CD14-positive monocyte (primary cell): Measurements from ENCODE around the gene TMEM192. TPM values are rescaled to one million over a fixed set of nuclear protein-coding genes. Genes with fewer than 3 reads are reported as not detected.

Experiments
- DNase-seq, 3 donors: peaks; one replicate each; pipeline ENCODE4 v3.0.0-alpha.2; 2011 to 2022
- H2AFZ ChIP-seq: 2 replicates; pipeline ENCODE4 v1.6.0; 2012; ENCODE audit warnings: mild to moderate bottlenecking, low read depth, low read length, inconsistent platforms; ENCODE audit not compliant: insufficient read depth, poor library complexity, severe bottlenecking
- H3K27ac ChIP-seq, 2 donors: 1 replicate in 1 of 2; 2 replicates in 1 of 2; pipeline ENCODE4 v1.5.1; 2012 to 2013; ENCODE audit warnings: low read length in 2 of 2, control low read depth in 1 of 2, inconsistent platforms in 1 of 2, low read depth in 1 of 2, mild to moderate bottlenecking in 1 of 2
- H3K27me3 ChIP-seq, 2 donors: one replicate each; pipeline versions ENCODE4 v1.6.0 to v1.6.1; 2011 to 2013; ENCODE audit warnings: low read length in 2 of 2; ENCODE audit not compliant: control insufficient read depth in 2 of 2, insufficient read depth in 2 of 2
- H3K36me3 ChIP-seq, 2 donors: replicated peaks in 1 of 2; 1 replicate in 1 of 2; 2 replicates in 1 of 2; pipeline versions ENCODE4 v1.5.1 to v1.6.1; 2012 to 2013; ENCODE audit warnings: low read length in 2 of 2, control low read depth in 1 of 2, inconsistent platforms in 1 of 2, mild to moderate bottlenecking in 1 of 2; ENCODE audit not compliant: insufficient read depth in 2 of 2, control insufficient read depth in 1 of 2
- H3K4me1 ChIP-seq, 2 donors: 1 replicate in 1 of 2; 2 replicates in 1 of 2; pipeline versions ENCODE4 v1.5.1 to v1.6.1; 2012 to 2013; ENCODE audit warnings: low read length in 2 of 2, control low read depth in 1 of 2, inconsistent platforms in 1 of 2, mild to moderate bottlenecking in 1 of 2, moderate library complexity in 1 of 2; ENCODE audit not compliant: insufficient read depth in 2 of 2, control insufficient read depth in 1 of 2
- H3K4me2 ChIP-seq: replicated peaks from 2 replicates; pipeline ENCODE3; 2012; ENCODE audit warnings: low read length, moderate library complexity, mild to moderate bottlenecking; ENCODE audit not compliant: poor library complexity, severe bottlenecking; ENCODE audit errors: extremely low read depth
- H3K4me3 ChIP-seq, 3 experiments: fragments of 200-600 bp in 1 of 3; sonication (generic) in 1 of 3; replicated peaks in 1 of 3; 1 replicate in 2 of 3; 2 replicates in 1 of 3; pipeline ENCODE4 v1.5.1; 2011 to 2013; ENCODE audit warnings: low read length in 3 of 3, mild to moderate bottlenecking in 3 of 3, control low read depth in 2 of 3, low read depth in 2 of 3, inconsistent platforms in 1 of 3, moderate library complexity in 1 of 3
- H3K79me2 ChIP-seq: 2 replicates; pipeline ENCODE4 v1.6.0; 2012; ENCODE audit warnings: mild to moderate bottlenecking, control low read depth, inconsistent platforms, low read length, moderate library complexity; ENCODE audit not compliant: insufficient read depth
- H3K9ac ChIP-seq: 2 replicates; pipeline ENCODE4 v1.6.0; 2017; ENCODE audit warnings: low read length, mild to moderate bottlenecking; ENCODE audit not compliant: insufficient read depth, poor library complexity, severe bottlenecking
- H3K9me3 ChIP-seq, 2 donors: replicated peaks in 1 of 2; 1 replicate in 1 of 2; 2 replicates in 1 of 2; pipeline versions ENCODE4 v1.5.1 to v1.6.1; 2012 to 2013; ENCODE audit warnings: low read length in 2 of 2, control low read depth in 1 of 2; ENCODE audit not compliant: control insufficient read depth in 1 of 2, insufficient read depth in 1 of 2
- H4K20me1 ChIP-seq: 2 replicates; pipeline ENCODE4 v1.6.0; 2012; ENCODE audit warnings: mild to moderate bottlenecking, low read length, control low read depth, moderate library complexity; ENCODE audit not compliant: insufficient read depth
- H3K27ac Mint-ChIP-seq, 7 donors: one replicate each; pipeline ENCODE4 v1.8.0; 2020; ENCODE audit warnings: mild to moderate bottlenecking in 7 of 7, mixed read lengths in 7 of 7, moderate library complexity in 6 of 7, inconsistent platforms in 2 of 7
- H3K27me3 Mint-ChIP-seq, 3 donors: one replicate each; pipeline ENCODE4 v1.8.0; 2021 to 2022; ENCODE audit warnings: low read depth in 3 of 3, mild to moderate bottlenecking in 3 of 3, mixed read lengths in 3 of 3, moderate library complexity in 3 of 3, inconsistent platforms in 1 of 3
- H3K36me3 Mint-ChIP-seq, 2 donors: one replicate each; pipeline ENCODE4 v1.8.0; 2020; ENCODE audit warnings: mixed read lengths in 2 of 2, inconsistent platforms in 1 of 2, mild to moderate bottlenecking in 1 of 2
- H3K4me1 Mint-ChIP-seq: one replicate; pipeline ENCODE4 v1.8.0; 2020; ENCODE audit warnings: mild to moderate bottlenecking, mixed read lengths
- H3K4me3 Mint-ChIP-seq, 2 donors: one replicate each; pipeline ENCODE4 v1.8.0; 2020; ENCODE audit warnings: mild to moderate bottlenecking in 2 of 2, mixed read lengths in 2 of 2, moderate library complexity in 1 of 2
- H3K9me3 Mint-ChIP-seq, 7 donors: one replicate each; pipeline ENCODE4 v1.8.0; 2020 to 2022; ENCODE audit warnings: mixed read lengths in 7 of 7, mild to moderate bottlenecking in 6 of 7, moderate library complexity in 6 of 7, inconsistent platforms in 2 of 7
- CTCF ChIP-seq: fragments of 200-600 bp; IDR thresholded peaks from one replicate; pipeline ENCODE4 v1.8.0; 2022; ENCODE audit warnings: antibody characterized with exemption, mild to moderate bottlenecking
- WGBS: methylation state at CpG from one replicate; pipeline ENCODE4 v1.1.5; 2013; ENCODE audit warnings: missing lambda C conversion rate; ENCODE audit not compliant: insufficient coverage; 5-methylcytosine and 5-hydroxymethylcytosine counted together
- intact Hi-C, 2 donors: fragments of 100-400 bp; cut with micrococcal nuclease; formaldehyde crosslinking; loops; one replicate each; pipeline versions ENCODE4 v1.15.0 to v1.15.1; 2023
- polyA plus RNA-seq, 3 donors: library from polyadenylated mRNA; depleted of rRNA in 1 of 3; unstranded in 2 of 3; stranded (reverse) in 1 of 3; fragments of 300-500 nt in 2 of 3; fragments of >200 nt in 1 of 3; fragmentation: Illumina TruSeq in 2 of 3; gene quantifications; 1 replicate in 2 of 3; 2 replicates in 1 of 3; pipeline ENCODE4 v1.2.3, GENCODE V29; 2012 to 2021

The TMEM192 gene
- polyA plus RNA-seq, 3 donors, result 7.3 to 22.4 (median 15.5) TPM

- no peak for TF ChIP-seq CTCF
- peak overlapping the region in 1 of 2 donors; percentile 79 for H3K4me3 Mint-ChIP-seq
- peak overlapping the region; percentile 35 for H3K4me2 ChIP-seq
Observed at GRCh38 chr4:165133150-165133549, 20.5 kb upstream of the TMEM192 start.

GRCh38 chr4:165131247-165131832, 18.7 kb upstream of the TMEM192 start:
- H4K20me1 ChIP-seq, result no peaks in the 10 kb centered on the region
- peak; percentile 93 for TF ChIP-seq CTCF
- peak overlapping the region in 5 of 7 donors; percentile 26 to 64 (median 30) for H3K27ac Mint-ChIP-seq
- H3K4me1 Mint-ChIP-seq, result peaks cover 37% of the 10 kb centered on the region
- H3K9me3 ChIP-seq, result no peaks in the 10 kb centered on the region
- no peak overlapping the region for H3K4me2 ChIP-seq
- no peak overlapping the region for H3K4me3 Mint-ChIP-seq
- no peaks in the 10 kb centered on the region for H3K36me3 ChIP-seq
- H3K4me3 ChIP-seq, result no peak overlapping the region
- intact Hi-C loops, result loop anchor here (2.0 to 10.0 kb wide), 4 partner anchors 73 to 333 kb away; partner anchors contain the start of genes KLHL2 (in 2 of the 2) and MSMO1 (in 1 of the 2)
- peak; percentile 53 to 74 (median 60) for DNase-seq
- 0% methylated on average over 1 of the region's 9 CpGs for WGBS
- H3K4me1 ChIP-seq, result peaks cover 30 to 40% of the 10 kb centered on the region in 2 donors
- H3K9me3 Mint-ChIP-seq, result peaks cover 0 to 2% (median 0%) of the 10 kb centered on the region in 7 donors
- H3K27me3 Mint-ChIP-seq, result peaks cover 1 to 4% (median 2%) of the 10 kb centered on the region in 3 donors
- no peaks in the 10 kb centered on the region for H3K27me3 ChIP-seq
- peaks cover 0 to 2% of the 10 kb centered on the region in 2 donors for H3K36me3 Mint-ChIP-seq
- H2AFZ ChIP-seq, result no peak overlapping the region
- no peak overlapping the region for H3K9ac ChIP-seq
- no peaks in the 10 kb centered on the region for H3K79me2 ChIP-seq
- no peak overlapping the region for H3K27ac ChIP-seq

More at GRCh38 chr4:165133150-165133549, 20.5 kb upstream of the TMEM192 start:
- peaks cover 1 to 4% (median 2%) of the 10 kb centered on the region in 3 donors for H3K27me3 Mint-ChIP-seq
- intact Hi-C loops, result loop anchor here (5.0 to 10.0 kb wide), 3 partner anchors 72 to 194 kb away; partner anchors contain the start of genes KLHL2 (in 2 of the 2) and MSMO1 (in 1 of the 2)
- Histone ChIP-seq H3K4me1 (peaks cover 30 to 40% of the 10 kb centered on the region in 2 donors), H3K9ac (no peak overlapping the region), H3K4me3 (peak overlapping the region in 1 of 3 experiments; percentile 34), H3K36me3 (no peaks in the 10 kb centered on the region), H3K79me2 (no peaks in the 10 kb centered on the region), H4K20me1 (no peaks in the 10 kb centered on the region), H3K27ac (peak overlapping the region in 1 of 2 donors; percentile 52), H3K27me3 (no peaks in the 10 kb centered on the region), H3K9me3 (no peaks in the 10 kb centered on the region), H2AFZ (no peak overlapping the region)
- H3K36me3 Mint-ChIP-seq, result peaks cover 0 to 2% of the 10 kb centered on the region in 2 donors
- DNase-seq, result peak; percentile 70 to 86 (median 85)
- H3K9me3 Mint-ChIP-seq, result peaks cover 0 to 5% (median 0%) of the 10 kb centered on the region in 7 donors
- H3K27ac Mint-ChIP-seq, result peak overlapping the region; percentile 5 to 91 (median 85)
- peaks cover 37% of the 10 kb centered on the region for H3K4me1 Mint-ChIP-seq
- WGBS, result 0% methylated on average over 2 of the region's 2 CpGs
